ENCODE data around the gene C6orf163. TPM values are rescaled to one million over a fixed set of nuclear protein-coding genes. Genes with fewer than 3 reads are reported as not detected.

C6orf163 gene
- total RNA-seq, 4 donors from 2014 or later, result 4.3 to 12.1 (median 7.3) TPM

GRCh38 chr6:87378947-87379346, 34.3 kb downstream of the C6orf163 start:
- no peak overlapping the region for H3K4me3 ChIP-seq (replicated peaks in 1 of 3)
- no peak overlapping the region for H3K27ac ChIP-seq
- intact Hi-C loops (cut with DNase I), result no loop called here
- no peak for TF ChIP-seq CTCF (IDR thresholded peaks at IDR 0.05)
- no peak for TF ChIP-seq POLR2A (IDR thresholded peaks at IDR 0.05)
- DNase-seq, result no peak
- no peaks in the 10 kb centered on the region for H3K9me3 ChIP-seq
- WGBS, 2 donors, result 81 to 85% methylated on average over 4 of the region's 4 CpGs
- no peaks in the 10 kb centered on the region for H3K36me3 ChIP-seq
- no peaks in the 10 kb centered on the region for H3K27me3 ChIP-seq
- no peaks in the 10 kb centered on the region for H3K4me1 ChIP-seq

- WGBS, 2 donors, result 86 to 94% methylated on average over 5 of the region's 5 CpGs
- Histone ChIP-seq H3K4me1 (no peaks in the 10 kb centered on the region), H3K36me3 (no peaks in the 10 kb centered on the region), H3K27ac (no peak overlapping the region), H3K4me3 (replicated peaks in 1 of 3) (no peak overlapping the region), H3K27me3 (no peaks in the 10 kb centered on the region), H3K9me3 (no peaks in the 10 kb centered on the region)
- intact Hi-C loops (cut with DNase I), result no loop called here
- no peak for DNase-seq
- TF ChIP-seq CTCF (IDR thresholded peaks at IDR 0.05) (no peak), POLR2A (IDR thresholded peaks at IDR 0.05) (no peak)
Measured at GRCh38 chr6:87382861-87383260, 38.2 kb downstream of the C6orf163 start.

GRCh38 chr6:87384038-87384437, 39.4 kb downstream of the C6orf163 start:
- no peaks in the 10 kb centered on the region for H3K9me3 ChIP-seq
- TF ChIP-seq CTCF (IDR thresholded peaks at IDR 0.05), result no peak
- no peak for TF ChIP-seq POLR2A (IDR thresholded peaks at IDR 0.05)
- H3K4me1 ChIP-seq, result no peaks in the 10 kb centered on the region
- H3K36me3 ChIP-seq, result no peaks in the 10 kb centered on the region
- no peak for DNase-seq
- WGBS, 2 donors, result 67 to 72% methylated on average over 1 of the region's 1 CpG
- H3K4me3 ChIP-seq (replicated peaks in 1 of 3), result no peak overlapping the region
- intact Hi-C loops (cut with DNase I), result no loop called here
- H3K27ac ChIP-seq, result no peak overlapping the region
- no peaks in the 10 kb centered on the region for H3K27me3 ChIP-seq

- H3K4me1 ChIP-seq, result no peaks in the 10 kb centered on the region
- no peaks in the 10 kb centered on the region for H3K36me3 ChIP-seq
- H3K27ac ChIP-seq, result no peak overlapping the region
- WGBS, 2 donors, result 85 to 89% methylated on average over 3 of the region's 3 CpGs
- H3K4me3 ChIP-seq (replicated peaks in 1 of 3), result no peak overlapping the region
- intact Hi-C loops (cut with DNase I), result no loop called here
- H3K27me3 ChIP-seq, result no peaks in the 10 kb centered on the region
- no peaks in the 10 kb centered on the region for H3K9me3 ChIP-seq
- TF ChIP-seq POLR2A (IDR thresholded peaks at IDR 0.05) (no peak), CTCF (IDR thresholded peaks at IDR 0.05) (no peak)
- DNase-seq, result no peak
Measured at GRCh38 chr6:87384449-87384848, 39.8 kb downstream of the C6orf163 start.

- 63 to 77% methylated on average over 3 of the region's 3 CpGs for WGBS, 2 donors
- intact Hi-C loops (cut with DNase I), result no loop called here
Measured at GRCh38 chr6:87391334-87391733, 46.7 kb downstream of the C6orf163 start.

More at GRCh38 chr6:87391334-87391733, 46.7 kb downstream of the C6orf163 start:
- Histone ChIP-seq H3K4me3 (replicated peaks in 1 of 3) (no peak overlapping the region), H3K9me3 (no peaks in the 10 kb centered on the region), H3K36me3 (no peaks in the 10 kb centered on the region), H3K4me1 (no peaks in the 10 kb centered on the region), H3K27me3 (no peaks in the 10 kb centered on the region), H3K27ac (no peak overlapping the region)
- no peak for TF ChIP-seq POLR2A (IDR thresholded peaks at IDR 0.05)
- peak in 1 of 6 experiments; percentile 20 for TF ChIP-seq CTCF (IDR thresholded peaks at IDR 0.05)
- DNase-seq, result no peak
